Measurements from ENCODE around the gene PRPF31.

The PRPF31 gene

DNA sequence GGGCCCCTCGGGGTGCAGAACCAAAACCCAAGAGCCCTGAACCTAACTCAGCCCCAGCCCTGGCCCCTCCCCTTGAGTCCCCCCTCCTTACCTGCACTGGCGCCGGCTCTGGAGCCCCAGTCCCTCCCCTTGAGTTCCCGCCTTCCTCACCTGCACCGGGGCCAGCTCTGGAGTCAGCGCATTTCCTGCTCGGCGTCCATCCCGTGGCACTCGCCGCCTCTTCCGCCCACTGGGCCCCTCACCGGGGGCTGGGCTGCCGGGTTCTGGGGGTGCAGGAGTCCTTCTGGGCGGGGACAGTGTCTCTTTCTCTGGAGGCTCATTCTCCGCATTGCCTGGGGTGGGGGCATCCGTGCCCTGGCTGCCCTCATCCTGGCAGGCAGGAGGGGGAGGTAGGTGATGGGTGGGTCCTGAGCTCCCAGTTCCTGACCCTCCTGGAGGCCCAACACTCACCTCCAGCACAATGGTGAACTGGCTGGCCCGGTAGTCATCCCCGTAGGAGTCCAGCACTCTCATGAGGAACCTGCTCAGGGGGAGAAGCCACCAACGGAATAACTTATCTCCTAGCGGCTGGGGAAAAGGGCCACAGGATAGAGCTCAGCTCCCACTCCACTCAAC is 7.6 kb upstream of the PRPF31 start:
- no peak for DNase-seq (ENCODE audit: low read depth, low spot score)

DNA sequence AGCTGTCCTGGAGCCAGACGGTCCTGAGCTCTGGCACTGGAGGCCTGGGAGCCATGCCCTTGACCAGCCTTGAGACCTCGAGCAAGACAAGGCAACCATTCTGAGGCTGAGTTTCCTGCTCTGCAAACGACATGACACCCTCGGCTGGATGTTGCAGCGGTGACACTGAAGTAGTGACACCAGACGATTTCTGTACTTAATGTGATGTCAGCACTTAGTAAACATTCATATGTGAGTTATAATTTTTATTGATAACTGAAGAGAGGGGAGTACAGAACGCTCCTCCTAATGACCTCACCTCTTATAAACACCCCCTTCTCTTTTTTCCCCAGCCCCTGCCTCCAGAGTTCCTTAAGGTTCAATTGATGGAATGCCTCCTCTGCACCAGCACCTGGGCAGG is 7.1 kb upstream of the PRPF31 start:
- DNase-seq (ENCODE audit: low read depth, low spot score), result no peak

DNA sequence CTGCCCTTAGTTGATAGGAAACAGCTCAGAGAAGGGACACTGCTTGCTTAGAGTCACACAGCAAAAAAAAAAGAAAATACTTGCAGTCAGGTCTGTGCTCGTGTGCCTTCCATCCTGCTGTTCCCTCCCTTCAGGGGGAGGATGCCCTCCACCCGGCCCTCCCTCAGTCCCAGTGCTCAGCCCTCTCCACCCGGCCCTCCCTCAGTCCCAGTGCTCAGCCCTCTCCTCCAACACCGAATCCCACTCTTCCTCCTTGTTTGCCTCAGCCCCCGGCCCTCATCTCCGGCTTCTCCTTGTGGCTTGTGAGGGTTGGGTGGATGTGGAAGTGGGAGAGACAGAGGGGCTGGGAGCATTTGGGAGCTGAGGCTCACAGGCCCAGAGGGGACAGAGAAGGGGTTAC is 5.9 kb upstream of the PRPF31 start:
- DNase-seq (ENCODE audit: low read depth, low spot score), result no peak

DNA sequence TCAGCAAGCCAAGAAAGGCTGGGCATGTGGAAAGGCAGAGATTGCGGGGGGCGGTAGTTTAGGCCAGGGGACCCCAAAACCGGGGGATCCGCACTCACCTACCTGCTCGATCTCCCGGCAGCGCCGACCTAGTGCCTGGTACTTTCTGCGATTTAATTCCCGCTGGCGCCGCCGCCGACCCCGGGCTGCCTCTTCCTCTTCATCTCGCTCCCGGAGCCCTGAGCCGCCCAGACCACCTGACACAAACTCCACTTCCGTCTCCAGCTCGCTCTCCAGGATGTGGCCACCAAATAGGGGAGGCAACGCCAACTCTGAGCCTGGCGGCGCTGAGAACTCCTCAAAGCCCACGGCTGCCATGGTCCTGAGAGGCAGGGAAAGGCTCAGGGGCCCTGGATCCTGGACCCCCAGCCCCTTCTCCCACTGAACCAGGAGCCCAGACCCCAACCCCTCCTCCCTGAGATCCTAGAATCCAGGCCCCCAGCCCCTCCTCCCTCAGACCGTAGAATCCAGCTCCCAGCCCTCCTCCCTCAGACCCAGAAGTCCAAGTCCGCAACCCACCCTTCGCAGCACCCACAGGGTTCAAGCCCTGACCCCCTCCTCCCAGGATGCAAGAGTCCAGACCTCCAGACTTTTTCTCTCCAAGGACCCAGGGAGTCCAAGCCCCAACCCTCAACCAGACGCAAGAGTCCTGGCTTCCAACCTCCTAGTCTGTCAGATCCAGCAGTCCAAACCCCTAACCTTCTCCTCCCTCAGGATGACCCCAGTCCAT is 1.0 kb upstream of the PRPF31 start:
- peak; percentile 57 for DNase-seq (ENCODE audit: low read depth, low spot score)

DNA sequence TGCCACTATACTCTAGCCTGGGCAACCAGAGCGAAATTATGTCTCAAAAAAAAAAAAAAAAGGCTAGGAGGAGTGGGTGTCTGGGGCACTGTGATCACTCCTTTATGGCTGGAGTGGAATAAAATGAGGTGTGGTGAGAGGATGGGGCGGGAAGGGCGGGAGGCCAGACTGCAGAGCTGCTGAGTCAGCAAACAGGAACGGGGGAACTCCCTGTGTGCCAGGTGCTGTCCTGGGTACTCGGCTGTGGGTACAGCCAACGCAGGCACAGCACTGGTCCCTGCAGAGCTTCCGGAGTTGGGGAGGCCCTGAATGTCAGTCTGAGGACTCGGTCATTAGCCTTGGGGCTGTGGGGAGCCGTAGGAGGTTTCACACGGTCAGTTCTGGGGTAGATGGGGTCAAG is 5.7 kb downstream of the PRPF31 start:
- DNase-seq (ENCODE audit: low read depth, low spot score), result no peak

DNA sequence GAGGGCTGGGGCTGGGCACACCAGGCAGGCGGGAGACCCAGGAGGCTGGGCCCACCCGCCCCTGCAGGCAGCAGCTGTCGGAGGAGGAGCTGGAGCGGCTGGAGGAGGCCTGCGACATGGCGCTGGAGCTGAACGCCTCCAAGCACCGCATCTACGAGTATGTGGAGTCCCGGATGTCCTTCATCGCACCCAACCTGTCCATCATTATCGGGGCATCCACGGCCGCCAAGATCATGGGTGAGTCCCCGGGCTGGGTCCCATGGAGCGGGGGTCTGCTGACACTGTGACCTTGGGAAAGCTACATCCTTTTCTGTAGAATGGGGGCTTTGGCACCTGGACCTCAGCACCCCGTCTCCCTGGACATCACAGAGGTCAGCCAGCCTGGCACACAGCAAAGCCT is 8.1 kb downstream of the PRPF31 start:
- DNase-seq (ENCODE audit: low read depth, low spot score), result no peak

DNA sequence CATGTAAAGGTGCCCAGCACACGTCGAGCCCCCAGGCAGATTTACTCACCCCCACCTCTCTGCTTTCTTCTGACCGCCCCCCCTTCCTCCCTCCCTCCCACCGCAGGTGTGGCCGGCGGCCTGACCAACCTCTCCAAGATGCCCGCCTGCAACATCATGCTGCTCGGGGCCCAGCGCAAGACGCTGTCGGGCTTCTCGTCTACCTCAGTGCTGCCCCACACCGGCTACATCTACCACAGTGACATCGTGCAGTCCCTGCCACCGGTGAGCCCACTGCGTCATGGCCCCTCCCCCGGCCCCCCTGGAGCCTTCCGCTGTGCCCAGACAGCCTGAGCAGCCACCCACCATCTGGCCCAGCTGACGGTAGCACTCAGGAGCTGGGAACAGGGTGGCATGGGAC is 8.8 kb downstream of the PRPF31 start:
- no peak for DNase-seq (ENCODE audit: low read depth, low spot score)

DNA sequence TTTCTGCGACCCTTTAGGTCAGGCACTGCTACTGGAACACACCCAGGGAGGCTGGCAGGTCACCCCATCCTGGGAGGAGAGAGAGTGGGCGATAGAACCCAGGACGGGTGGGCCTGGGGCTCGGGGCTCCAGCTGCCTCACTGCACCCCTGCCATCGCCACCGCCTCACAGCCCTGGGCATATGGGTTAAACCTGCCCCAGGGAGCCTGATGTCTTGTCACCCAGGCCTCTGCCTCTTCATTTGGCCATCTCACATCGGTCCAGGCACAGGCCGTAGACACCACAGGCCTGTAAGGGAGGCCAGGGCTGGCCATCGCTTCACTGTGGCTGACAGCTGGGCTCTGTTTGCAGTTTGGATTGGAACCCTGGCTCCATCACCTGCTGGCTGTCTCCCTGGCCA is 10.2 kb downstream of the PRPF31 start:
- DNase-seq (ENCODE audit: low read depth, low spot score), result no peak

DNA sequence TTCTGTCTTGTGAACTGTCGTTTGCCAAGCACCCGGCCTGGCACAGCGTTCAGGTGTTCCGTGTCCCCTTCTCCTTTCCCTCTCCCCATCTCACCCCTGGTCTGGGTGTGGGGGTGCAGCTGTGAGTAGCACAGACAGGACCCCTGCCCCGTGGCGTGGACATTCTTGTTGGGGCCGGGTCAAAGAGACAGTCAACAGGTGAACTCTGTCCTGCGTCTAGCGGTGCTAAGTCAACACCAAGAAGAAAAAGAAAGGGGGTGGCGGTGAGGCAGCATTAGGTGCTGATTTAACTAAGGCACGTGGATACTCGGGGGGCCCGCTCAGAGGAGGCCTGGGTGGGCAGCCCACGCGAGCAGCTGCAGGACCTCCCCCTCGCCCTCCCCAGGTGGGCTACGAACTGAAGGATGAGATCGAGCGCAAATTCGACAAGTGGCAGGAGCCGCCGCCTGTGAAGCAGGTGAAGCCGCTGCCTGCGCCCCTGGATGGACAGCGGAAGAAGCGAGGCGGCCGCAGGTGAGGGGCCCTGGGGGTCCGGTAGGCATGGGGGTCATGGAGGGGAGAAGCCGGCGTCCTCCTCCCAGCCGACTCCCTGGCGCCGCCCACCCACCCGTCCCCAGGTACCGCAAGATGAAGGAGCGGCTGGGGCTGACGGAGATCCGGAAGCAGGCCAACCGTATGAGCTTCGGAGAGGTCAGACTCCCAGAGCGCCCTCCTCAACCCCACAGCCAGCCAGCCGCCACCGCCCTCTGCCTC is 12.3 kb downstream of the PRPF31 start:
- DNase-seq (ENCODE audit: low read depth, low spot score), result no peak

DNA sequence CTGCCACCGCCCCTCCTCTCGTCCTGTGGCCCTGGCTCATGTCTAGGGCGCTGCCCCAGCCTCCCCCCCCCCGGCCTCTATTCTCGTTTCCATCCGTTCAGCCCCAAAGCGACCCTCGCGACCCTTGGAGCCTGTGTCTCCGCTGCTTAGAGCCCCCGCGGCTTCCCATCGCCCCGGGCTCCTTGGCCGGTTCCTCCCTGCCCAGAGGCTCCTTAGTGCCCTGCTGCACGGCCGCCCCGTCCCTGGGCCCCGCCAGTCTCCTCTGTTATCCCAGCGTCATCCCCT is 12.8 kb downstream of the PRPF31 start:
- DNase-seq (ENCODE audit: low read depth, low spot score), result no peak

DNA sequence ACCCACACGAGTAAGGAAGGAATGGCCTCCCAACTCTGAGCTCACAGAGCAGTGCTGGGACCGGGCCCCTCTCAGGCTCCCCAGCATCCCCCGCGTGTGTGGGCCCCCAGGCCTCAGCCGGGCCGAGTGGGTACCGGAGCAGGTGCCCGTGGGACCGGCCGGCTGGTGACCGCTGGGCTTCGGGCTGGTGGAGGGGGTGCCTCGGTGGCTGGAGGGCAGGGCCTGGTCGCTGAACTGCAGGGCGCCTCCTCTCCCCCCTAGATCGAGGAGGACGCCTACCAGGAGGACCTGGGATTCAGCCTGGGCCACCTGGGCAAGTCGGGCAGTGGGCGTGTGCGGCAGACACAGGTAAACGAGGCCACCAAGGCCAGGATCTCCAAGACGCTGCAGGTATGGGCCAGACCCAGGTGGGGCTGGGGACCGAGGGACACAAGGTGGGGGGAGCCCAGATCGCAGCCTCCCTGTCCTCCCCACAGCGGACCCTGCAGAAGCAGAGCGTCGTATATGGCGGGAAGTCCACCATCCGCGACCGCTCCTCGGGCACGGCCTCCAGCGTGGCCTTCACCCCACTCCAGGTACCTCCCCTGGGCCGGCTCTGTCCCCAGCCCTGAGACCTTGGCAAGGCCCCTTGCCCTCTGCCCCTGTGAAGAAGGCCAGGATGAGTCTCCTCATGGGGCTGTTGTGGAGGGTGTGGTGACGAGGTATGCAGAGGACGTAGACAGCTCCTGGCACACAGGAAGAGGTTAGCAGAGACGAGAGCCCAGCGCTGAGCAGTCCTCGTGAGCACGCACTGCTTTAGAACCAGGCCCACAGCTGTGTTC is 13.5 kb downstream of the PRPF31 start:
- no peak for DNase-seq (ENCODE audit: low read depth, low spot score)

DNA sequence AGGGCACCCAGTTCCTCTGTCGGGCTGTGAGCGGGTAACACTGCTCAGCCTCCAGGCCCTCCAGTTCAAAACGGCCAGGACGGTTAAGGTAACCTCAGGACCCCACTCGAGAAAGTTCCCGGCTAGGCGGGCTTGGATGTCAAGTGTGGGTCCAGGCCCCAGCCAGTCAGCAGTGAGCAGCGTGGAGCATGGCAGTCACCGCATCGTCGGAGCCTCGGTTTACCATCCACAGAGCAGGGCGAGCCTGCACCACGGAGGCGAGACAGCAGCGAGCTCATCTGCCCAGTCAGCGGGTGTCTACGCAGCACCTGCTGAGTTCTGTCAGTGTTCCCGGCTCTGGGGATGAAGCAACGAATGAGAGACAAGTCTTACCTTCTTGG is 14.1 kb downstream of the PRPF31 start:
- DNase-seq (ENCODE audit: low read depth, low spot score), result no peak

DNA sequence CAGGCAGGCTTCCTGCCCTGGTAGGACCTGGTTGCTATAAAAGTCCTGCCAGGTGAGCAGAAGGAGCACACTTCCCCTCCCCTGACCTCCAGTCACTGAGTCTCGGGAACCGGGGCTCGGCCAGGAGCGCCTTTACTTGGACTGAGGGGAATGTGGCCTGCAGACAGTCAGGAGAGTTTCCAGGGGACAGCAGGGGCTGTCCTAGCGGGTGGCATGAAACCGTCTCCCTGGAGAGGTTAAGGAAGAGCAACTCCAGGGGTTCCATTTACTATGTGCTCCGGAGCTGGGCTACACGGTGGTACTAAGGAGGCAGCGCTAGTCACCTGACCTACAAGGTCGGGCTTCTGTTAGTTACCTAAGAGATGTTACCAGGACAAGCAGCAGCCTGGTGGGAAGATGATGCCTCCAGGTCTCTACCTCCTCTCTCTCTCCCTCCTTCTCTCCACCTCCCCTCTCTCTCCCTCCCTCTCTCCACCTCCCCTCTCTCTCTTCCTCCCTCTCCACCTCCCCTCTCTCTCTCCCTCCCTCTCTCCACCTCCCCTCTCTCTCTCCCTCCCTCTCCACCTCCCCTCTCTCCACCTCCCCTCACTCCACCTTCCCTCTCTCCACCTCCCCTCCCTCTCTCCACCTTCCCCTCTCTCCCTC is 17.9 kb downstream of the PRPF31 start:
- DNase-seq (ENCODE audit: low read depth, low spot score), result no peak

DNA sequence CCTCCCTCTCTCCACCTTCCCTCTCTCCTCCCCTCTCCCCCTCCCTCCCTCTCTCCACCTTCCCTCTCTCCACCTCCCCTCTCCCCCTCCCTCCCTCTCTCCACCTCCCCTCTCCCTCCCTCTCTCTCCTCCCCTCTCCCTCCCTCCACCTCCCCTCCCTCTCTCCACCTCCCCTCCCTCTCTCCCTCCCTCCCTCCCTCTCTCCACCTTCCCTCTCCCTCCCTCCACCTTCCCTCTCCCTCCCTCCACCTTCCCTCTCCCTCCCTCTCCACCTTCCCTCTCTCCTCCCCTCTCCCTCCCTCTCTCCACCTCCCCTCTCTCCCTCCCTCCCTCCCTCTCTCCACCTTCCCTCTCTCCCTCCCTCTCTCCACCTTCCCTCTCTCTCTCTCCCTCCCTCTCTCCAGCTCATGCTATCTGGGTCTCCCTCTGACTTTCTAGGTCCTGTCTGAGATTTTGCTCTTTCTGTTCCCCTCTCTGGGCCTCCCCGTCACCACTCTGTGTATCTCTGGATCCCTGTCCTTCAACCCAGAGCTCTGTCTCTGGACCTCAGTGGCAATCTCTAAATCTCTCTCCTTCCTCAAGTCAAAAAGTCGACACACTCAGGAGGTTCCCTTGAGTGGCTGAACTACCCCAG is 18.5 kb downstream of the PRPF31 start:
- DNase-seq (ENCODE audit: low read depth, low spot score), result no peak

DNA sequence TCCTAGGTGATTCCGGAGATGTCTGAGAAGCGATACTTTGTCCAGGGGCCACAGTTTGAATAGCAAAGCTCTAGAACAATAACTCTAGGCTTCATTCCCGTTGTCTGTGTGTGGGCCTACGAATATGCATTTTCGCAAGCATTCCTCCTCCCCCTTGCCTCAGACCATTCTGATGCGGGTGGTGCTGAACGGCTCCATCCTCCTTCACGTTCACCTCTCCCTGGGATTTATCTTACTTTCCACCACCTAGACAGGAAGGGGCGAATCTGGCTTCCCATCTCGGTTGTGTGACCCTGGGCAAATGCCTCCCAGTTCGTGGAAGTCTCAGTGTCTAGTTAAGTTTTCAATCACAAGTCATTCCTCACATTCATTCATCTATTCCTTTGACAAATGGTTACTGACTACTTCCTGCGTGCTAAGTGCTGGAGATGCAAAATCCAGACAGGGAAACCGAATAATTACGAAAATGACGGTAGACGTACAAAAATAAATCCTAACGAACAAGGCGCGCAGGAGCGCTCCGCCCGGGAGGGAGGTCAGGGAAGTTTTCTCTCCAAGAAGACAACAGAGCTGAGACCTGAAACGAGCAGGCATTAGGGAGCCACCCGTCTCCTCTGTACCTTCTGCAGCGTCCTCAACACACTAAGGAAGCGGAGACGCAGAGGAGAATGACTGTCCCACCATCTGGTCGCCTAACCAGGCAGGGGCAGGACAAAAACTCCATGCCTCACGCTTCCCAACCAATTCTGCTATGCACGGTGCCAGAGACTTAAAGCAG is 20.7 kb downstream of the PRPF31 start:
- DNase-seq (ENCODE audit: low read depth, low spot score), result peak; percentile 34

DNA sequence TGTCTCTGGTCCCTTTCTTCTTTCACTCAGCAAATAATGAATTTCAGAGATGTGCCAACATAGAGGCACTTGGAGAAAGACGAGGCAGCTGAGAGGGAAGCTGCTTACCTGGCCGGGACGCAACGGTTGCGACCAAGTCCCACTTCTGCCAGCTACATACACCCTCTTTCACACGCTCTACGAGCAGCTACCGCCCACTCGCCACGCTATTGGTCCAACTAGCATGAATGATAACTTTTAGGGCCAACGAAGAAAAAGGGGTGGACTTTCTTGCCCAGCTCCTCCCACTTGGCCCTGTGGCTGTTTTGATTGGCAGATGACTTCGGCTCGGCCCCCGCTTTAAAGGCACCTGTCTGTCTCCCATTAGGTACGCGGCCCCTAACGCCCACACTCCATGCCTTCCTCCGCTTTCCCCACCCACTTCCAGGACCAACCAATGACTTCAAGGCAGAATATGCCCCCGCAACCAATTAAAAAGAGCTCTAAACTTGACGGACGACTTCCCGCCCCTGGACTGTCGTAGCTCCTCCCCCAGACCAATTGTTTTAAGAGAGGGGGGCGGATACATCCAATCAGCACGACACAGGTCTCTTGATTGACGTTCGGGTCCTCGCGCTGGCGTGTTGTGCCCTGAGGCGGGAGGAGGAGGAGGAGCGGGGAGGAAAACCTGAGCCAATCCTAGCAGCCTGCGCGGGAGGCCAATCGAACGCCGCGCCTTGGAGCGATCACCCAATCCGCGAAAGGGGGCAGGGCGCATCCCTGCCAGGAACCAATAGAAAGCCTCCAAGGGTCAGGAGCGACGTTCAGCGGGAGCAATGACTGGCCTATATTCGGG is 21.5 kb downstream of the PRPF31 start:
- peak; percentile 100 for DNase-seq (ENCODE audit: low read depth, low spot score)

DNA sequence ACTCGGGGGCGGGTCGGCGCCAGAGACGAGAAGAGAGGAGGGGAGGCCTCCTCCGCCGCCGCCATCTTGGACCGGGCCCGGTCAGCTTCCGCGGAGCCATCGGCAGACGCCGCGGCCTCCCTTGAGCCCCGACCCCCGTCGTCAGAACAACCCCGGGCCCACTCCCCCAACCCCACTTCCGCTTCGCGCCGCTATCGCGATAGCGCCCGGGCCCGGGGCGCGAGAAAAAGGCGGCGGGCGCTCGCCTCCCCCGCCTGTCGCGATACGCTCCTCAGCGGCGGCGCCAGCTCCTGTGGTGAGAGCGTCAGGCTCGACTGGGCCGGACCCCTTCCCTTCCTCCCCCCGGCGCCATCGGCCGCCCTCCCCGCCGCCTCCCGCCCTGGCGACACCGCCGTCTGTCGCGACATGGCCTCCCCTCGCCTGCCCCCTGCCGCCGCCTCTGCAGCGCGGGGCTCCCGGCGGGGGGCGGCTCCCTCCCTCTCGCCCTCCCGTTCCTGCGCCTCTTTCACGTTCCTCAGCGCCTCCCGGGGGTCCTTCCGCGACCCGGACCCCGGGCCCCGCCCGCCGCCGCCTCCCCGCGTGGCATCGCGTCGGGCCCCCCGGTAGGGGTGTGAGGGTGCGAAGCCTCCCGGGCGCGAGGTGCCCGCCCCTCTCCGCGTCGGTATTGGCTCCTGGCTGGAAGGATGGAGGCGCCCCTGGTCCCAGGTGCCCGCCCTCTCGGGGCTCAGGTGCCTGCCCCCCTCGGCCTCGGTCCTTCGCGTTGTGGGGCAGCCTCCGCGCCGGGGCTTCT is 22.3 kb downstream of the PRPF31 start, which contains the start of gene CNOT3:
Gene CNOT3, plus strand, starts transcription at position 64 of the 790 bp plus-strand sequence. CDS start 5,217 bp downstream, outside the sequence.
- no peak for DNase-seq (ENCODE audit: low read depth, low spot score)

DNA sequence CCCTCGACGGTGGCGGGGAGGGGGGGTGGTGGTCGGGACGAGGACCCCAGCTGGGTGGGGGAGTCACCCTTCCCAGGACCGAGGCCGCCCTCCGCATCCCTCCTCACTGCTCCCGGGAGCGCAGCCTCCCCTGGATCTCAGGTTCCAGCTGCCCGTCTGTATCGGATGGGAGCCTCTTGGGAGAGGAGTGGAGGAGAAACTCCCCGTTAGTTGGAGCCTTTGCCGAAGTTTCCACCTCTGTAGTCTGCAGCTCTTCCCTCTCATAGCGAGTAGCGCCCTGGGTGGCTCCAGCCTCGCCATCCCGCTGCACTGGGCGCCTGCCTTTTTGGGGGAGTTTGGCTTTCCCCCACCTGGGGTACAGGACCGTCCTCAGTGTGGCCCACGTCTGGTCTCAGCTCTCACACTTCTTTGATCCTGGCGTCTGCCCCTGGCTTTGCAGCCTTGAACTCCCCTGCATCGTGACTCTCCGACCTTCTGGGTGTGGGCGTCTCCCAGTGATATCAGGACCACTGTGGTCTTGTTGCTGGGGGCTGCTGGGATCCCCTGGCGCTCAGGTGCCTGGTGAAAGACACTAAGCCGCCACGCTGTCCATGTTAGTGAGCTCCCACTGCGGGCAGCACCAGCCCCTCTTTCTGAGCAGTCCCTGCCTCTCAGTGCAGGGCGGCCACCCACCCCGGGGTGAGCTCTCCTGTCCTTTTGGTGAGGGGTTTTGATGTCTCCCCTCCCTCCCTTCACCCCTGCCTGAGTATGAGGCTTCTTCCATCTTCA is 23.1 kb downstream of the PRPF31 start:
- DNase-seq (ENCODE audit: low read depth, low spot score), result no peak

All from ELF-1 (cell line).